VCaP (cell line): ENCODE results near the gene FGF12.

Experiments
- H3K27ac ChIP-seq: fragments of 450-650 bp; 2 replicates; pipeline ENCODE4 v1.5.1; 2017
- TF ChIP-seq, protein P1 (sequence below): fragments of 450-650 bp; conservative IDR thresholded peaks from 2 replicates; pipeline ENCODE4 v1.5.1; 2017; ENCODE audit warnings: mild to moderate bottlenecking, moderate library complexity

FGF12 gene

GRCh38 chr3:192710366-192710765, 17.0 kb downstream of the FGF12 start:
- TF ChIP-seq, protein P1, sequence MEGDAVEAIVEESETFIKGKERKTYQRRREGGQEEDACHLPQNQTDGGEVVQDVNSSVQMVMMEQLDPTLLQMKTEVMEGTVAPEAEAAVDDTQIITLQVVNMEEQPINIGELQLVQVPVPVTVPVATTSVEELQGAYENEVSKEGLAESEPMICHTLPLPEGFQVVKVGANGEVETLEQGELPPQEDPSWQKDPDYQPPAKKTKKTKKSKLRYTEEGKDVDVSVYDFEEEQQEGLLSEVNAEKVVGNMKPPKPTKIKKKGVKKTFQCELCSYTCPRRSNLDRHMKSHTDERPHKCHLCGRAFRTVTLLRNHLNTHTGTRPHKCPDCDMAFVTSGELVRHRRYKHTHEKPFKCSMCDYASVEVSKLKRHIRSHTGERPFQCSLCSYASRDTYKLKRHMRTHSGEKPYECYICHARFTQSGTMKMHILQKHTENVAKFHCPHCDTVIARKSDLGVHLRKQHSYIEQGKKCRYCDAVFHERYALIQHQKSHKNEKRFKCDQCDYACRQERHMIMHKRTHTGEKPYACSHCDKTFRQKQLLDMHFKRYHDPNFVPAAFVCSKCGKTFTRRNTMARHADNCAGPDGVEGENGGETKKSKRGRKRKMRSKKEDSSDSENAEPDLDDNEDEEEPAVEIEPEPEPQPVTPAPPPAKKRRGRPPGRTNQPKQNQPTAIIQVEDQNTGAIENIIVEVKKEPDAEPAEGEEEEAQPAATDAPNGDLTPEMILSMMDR = no peak

DNA sequence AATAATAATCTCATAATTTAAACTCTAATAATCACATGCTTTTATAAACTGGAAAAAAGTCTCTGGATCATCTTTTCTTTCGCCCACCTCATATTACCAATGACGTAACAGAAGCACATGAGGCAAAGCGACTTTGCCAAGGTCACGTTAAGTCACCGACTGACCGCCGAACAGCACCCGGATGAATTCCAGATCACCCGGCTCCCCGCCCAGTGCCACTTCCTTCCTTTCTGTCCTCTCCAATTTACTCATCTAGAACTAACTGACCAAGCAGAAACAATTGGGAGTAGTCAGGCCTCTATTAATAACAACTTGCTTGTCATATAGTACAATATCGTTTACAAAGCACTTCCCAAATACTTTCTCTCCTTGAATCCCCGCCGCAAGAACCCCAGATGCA, 21.1 kb downstream of the FGF12 start:
- H3K27ac ChIP-seq = no peak overlapping the region
- TF ChIP-seq, protein P1 = no peak

More at GRCh38 chr3:192710366-192710765, 17.0 kb downstream of the FGF12 start:
- no peak overlapping the region for H3K27ac ChIP-seq

GRCh38 chr3:192700885-192701284, 26.5 kb downstream of the FGF12 start:
- no peak overlapping the region for H3K27ac ChIP-seq
- TF ChIP-seq, protein P1 = no peak

DNA sequence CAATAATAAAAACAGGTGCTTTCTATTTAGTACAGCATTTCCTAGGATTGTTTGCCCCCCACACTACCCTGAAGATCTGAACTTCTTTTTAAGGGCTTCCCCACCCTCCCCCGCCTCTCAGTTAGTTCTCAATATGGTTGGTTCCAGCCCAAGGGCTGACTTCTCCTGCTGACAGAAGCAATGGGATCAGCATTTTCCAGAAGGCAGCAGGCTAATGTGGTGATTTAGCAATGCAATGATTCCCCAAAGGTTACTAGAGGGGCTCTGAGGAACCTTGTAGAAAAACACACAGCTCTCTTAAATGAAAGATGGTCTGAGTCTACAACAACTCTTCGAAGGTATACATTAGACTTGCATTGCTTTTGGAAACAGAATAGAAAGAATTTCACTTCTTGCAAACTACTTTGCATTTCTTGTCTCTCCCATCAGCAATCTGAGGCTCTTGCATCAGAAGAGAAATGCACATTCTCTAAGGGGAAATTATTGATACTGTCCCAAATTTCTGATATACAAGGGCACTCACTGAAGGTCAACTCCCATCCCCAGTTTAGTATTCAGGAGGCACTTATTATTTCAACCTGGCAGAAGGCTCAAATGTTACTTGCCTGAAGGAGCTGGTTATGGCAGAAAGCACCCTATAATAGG, 30.3 kb downstream of the FGF12 start:
- TF ChIP-seq, protein P1 = no peak
- no peak overlapping the region for H3K27ac ChIP-seq

DNA sequence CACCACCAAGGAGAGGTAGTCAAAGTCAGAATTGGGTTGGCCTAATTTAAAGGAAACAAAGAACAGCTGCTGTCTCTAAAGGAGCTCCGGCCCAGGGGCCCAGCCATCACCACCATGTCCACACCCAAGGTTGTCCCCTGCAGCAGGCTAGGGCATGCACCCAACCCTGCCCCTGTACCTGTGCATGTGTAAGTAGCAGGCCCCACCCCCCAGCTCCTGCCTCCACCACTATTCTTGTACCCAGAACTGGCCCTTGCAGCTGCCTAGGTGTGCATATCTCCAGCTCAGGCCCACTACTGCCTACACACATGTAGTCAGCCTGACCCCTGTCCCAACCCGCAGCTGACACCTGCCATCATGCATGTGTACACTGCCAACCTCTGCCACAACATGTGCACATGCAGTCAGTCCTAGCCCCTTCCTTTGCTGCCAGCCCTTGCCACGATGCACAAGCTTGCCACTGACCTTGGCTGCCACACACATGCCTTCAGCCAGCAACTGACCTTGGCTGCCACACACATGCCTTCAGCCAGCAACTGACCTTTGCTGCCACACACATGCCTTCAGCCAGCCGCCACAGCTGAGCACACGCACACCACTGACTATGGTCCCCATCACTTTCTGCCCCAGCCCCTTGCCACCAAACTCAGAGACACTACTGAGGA, 39.7 kb downstream of the FGF12 start:
- H3K27ac ChIP-seq = no peak overlapping the region
- TF ChIP-seq, protein P1 = no peak

GRCh38 chr3:192685801-192686200, 41.5 kb downstream of the FGF12 start:
- H3K27ac ChIP-seq = no peak overlapping the region

DNA sequence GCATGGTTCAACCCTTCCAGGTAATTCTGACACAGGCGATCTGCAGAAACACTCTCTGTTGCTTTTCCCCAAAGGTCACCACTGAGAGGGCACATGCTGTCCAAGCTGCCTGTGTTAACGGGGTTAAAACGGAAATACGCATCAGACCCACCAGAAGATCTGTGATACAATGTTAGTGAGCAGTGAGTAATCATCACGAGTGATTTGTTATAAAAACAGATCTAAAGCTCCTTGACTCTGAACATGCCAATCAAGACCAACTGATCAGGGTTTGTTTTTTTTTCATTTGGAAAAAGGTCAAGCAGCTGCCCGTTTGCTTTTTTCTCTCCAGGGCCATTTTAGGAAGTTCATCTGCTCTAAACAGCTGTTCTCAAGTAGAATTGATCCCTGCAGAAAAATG, 43.2 kb downstream of the FGF12 start:
- TF ChIP-seq, protein P1 = no peak
- H3K27ac ChIP-seq = no peak overlapping the region

More at GRCh38 chr3:192685801-192686200, 41.5 kb downstream of the FGF12 start:
- TF ChIP-seq, protein P1 = no peak
